ENCODE measurements around the gene DNPEP.

DNPEP gene

GRCh38 chr2:219354582-219354981, 33.1 kb downstream of the DNPEP start:
- no peak for DNase-seq

GRCh38 chr2:219353129-219353528, 34.6 kb downstream of the DNPEP start:
- no peak for DNase-seq

- DNase-seq = peak; percentile 56 to 59
These were observed 35.2 kb downstream of the DNPEP start for GRCh38 chr2:219352448-219353023.

GRCh38 chr2:219350710-219351221, 36.9 kb downstream of the DNPEP start:
- no peak for DNase-seq

GRCh38 chr2:219350215-219350614, 37.5 kb downstream of the DNPEP start:
- no peak for DNase-seq

GRCh38 chr2:219344751-219345430, 42.8 kb downstream of the DNPEP start:
- peak; percentile 3 to 60 for DNase-seq

- DNase-seq = no peak
These were observed 52.3 kb downstream of the DNPEP start for GRCh38 chr2:219335373-219335786.

GRCh38 chr2:219334076-219334475, 53.6 kb downstream of the DNPEP start:
- no peak for DNase-seq

GRCh38 chr2:219332542-219332941, 55.2 kb downstream of the DNPEP start, which contains the start of gene RESP18:
Gene RESP18, minus strand, starts transcription at chr2:219332744.
- no peak for DNase-seq

- no peak for DNase-seq
These were observed 56.0 kb downstream of the DNPEP start for GRCh38 chr2:219331560-219332213.

GRCh38 chr2:219327719-219328118, 60.0 kb downstream of the DNPEP start:
- no peak for DNase-seq

- no peak for DNase-seq
These were observed 61.9 kb downstream of the DNPEP start for GRCh38 chr2:219325657-219326315.

- DNase-seq = no peak
These were observed 62.6 kb downstream of the DNPEP start for GRCh38 chr2:219325136-219325535.

- no peak for DNase-seq
These were observed 64.3 kb downstream of the DNPEP start for GRCh38 chr2:219323434-219323833.

Data from NCI-H446 (cell line).